ENCODE results near the gene TEAD4.

TEAD4 gene

DNA sequence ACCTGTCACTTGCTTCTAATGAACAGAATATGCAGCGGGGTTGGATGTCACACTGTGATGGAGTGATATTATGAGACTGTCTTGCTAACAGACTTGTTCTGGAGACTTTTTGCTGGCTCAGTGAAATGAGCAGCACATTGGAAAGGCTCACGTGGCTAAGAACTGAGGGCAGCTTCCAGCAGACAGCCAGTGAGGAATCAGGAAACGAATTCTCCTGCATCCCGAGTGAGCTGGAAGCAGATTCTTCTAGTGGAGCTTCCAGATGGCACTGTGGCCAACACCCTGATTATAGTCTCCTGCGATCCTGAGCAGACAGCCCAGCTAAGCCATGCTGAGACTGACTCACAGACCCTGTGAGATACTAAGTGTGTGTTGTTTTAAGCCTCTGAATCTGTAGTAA is 101.9 kb downstream of the TEAD4 start:
- no peak overlapping the region for H3K27ac ChIP-seq
- TF ChIP-seq, protein P1, sequence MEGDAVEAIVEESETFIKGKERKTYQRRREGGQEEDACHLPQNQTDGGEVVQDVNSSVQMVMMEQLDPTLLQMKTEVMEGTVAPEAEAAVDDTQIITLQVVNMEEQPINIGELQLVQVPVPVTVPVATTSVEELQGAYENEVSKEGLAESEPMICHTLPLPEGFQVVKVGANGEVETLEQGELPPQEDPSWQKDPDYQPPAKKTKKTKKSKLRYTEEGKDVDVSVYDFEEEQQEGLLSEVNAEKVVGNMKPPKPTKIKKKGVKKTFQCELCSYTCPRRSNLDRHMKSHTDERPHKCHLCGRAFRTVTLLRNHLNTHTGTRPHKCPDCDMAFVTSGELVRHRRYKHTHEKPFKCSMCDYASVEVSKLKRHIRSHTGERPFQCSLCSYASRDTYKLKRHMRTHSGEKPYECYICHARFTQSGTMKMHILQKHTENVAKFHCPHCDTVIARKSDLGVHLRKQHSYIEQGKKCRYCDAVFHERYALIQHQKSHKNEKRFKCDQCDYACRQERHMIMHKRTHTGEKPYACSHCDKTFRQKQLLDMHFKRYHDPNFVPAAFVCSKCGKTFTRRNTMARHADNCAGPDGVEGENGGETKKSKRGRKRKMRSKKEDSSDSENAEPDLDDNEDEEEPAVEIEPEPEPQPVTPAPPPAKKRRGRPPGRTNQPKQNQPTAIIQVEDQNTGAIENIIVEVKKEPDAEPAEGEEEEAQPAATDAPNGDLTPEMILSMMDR (conservative IDR thresholded peaks at IDR 0.05) = no peak

DNA sequence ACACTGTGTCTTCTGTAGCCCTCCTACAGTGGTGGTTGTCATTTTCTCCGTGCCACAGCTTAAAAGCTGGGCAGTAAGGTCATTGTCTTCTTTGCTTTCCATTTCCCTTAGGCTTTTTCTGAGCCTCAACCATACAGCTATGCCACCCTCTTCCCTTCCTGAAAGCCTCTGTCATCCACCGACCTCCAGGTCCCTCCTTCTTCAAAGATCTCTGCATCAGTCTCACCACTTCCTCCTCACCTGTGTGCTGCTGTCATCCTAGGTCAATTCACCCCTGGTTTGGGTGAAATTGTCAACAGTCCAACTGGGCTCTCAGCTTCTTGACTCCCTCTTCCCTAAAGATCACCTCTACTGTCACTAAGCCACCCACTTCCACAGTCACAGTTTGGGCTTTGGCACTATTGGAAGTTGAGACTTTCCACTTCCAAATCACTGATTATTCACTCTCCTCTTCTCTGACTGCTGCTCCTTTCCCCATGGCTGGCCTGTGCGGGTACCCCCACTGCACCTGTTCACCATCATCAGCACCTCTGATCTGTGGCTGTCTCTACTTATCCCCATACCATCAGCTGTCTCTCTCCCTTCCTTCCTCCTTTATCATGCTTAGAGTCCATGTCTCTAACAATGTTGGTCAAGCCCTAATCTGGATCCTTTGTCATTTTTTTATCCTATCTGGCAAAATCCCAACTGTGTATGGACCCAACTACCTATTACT is 102.5 kb downstream of the TEAD4 start:
- H3K27ac ChIP-seq = no peak overlapping the region
- TF ChIP-seq, protein P1 (conservative IDR thresholded peaks at IDR 0.05) = no peak

DNA sequence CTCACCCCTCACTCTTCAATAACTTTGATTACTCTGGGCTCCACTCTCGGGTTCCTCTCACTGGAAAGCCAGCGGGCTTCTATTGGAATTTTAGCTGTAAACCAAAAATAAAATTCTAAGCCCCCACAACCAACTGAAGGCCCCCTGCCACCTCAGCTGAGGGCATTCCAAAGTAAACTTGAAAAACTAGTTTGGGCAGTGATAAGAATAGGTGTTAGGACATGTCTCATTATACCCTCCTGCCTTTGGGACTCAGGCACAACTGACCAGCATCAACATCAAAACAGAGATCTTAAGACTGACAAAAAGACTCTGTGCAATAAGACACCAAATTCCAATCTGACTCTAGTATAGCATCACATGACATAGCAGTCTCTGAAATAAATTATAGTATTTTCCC is 106.1 kb downstream of the TEAD4 start:
- TF ChIP-seq, protein P1 (conservative IDR thresholded peaks at IDR 0.05) = no peak
- H3K27ac ChIP-seq = peak overlapping the region; percentile 22

DNA sequence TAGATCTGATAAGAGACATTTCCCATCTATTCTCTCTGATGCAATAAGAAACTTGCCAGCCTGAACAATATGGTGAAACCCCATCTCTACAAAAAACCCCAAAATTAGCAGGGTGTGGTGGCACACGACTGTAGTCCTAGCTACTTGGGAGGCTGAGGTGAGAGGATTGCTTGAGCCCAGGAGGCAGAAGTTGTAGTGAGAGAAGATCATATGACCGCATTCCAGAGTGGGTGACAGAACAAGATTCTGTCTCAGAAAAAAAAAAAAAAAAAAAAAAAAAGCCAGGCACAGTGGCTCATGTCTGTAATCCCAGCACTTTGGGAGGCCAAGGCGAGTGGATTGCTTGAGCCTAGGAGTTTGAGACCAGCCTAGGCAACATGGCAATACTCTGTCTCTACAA is 106.6 kb downstream of the TEAD4 start:
- H3K27ac ChIP-seq = peak overlapping the region; percentile 22

DNA sequence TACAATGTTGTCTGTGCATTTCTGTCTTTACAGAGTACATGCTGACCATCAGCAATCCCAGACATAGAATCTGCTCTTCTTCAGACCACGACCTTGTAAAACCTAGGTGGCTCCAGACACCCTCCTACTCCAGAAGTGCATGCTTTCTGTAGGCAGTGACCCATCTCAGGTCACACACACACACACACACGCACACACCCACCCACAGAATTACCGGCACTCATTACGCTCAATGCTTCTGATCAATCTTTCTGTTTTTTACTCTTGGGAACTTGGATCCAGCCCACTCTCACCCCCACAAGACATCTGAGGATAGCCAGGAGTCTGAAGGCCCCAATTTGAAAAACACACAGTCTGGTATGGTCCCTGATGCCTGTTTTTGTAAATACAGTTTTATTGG is 110.5 kb downstream of the TEAD4 start:
- TF ChIP-seq, protein P1 (conservative IDR thresholded peaks at IDR 0.05) = no peak
- H3K27ac ChIP-seq = peak overlapping the region; percentile 83

DNA sequence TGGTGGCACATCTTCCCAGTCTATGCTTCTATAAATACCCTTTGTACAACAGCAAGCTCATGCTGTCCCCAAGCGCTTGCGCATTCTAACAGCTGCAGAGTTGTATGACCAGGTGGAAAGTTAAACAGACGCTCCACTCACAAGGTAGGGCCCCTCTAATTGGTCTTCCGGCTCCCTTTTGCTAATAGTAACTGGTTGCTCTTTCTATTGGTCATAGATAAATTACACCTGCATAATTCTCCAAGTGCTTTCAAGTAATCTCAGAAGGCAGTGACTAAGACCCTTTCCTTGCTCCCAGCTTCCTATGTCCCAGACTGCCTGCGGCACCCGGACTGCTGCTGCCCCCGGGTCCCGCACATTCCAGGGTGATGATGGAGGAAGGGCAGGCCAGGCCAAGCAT is 111.9 kb downstream of the TEAD4 start:
- H3K27ac ChIP-seq = peak overlapping the region; percentile 83
- TF ChIP-seq, protein P1 (conservative IDR thresholded peaks at IDR 0.05) = no peak

DNA sequence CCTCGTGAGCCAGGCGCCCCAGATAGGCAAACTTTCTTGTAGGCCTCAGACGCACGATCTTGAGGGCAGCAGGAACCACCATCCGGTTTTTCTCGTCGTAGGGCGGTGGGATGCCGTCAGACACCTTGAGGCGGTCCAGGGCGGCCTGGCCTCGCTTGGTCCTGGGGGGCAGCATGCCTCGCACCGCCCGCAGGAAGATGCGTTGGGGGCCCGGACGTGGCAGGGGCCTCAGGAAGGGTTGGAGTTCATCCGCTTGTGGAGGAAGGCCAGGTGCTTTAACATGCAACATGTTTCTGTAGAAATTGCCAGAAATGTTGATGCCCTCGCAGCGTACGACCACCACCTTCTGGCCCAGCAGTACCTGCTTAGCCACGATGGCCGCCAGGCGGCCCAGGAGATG is 112.5 kb downstream of the TEAD4 start:
- TF ChIP-seq, protein P1 (conservative IDR thresholded peaks at IDR 0.05) = no peak
- H3K27ac ChIP-seq = peak overlapping the region; percentile 83

DNA sequence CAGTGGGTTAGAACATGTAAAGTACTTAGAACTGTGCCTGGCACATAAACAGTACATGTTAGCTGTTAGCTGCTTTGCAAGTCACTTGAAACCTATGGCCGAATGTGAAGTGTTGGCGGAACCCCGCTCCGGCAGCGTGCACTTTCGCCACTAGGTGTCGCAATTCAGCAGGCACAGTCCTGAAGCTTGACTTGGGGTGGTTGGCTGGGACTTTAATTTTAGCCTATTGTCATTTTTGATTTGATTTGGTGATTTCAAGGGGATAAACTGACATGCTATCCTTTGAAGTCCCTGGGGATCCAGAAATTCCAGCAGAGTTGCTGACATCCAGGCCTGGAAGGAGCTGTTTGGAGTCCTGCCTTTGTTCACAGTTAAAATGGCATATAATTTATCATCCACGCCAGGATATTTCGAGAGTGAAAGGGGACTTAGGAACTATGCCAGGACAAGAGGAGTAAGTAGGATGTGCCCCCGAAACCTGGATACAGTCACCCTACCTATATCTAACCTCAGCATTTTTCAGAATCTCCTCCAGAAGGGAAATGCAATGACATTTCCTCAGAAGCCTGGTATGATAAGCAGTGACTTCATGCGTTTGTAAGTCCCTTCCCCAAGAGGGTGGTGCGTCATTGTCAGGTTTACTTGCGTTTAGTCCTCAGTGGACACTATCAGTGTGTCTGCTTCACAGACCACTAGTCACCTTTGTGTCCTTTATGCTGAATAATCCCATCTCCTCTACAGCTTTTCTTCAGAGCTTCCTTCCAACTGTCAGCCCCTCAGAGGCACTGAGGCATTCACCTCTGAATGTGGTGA is 114.4 kb downstream of the TEAD4 start:
- TF ChIP-seq, protein P1 (conservative IDR thresholded peaks at IDR 0.05) = peak; percentile 99
- H3K27ac ChIP-seq = no peak overlapping the region

Data from VCaP (cell line).